ENCODE results near the gene NATD1. TPM values are rescaled to one million over a fixed set of nuclear protein-coding genes. Genes with fewer than 3 reads are reported as not detected.

The NATD1 gene
- total and polyA plus RNA-seq, 9 of the 15 experiments (the other 6 are each of a cell fraction or from before 2014, with no cell fraction given), result 0.24 to 5.4 (median 1.6) TPM

DNA sequence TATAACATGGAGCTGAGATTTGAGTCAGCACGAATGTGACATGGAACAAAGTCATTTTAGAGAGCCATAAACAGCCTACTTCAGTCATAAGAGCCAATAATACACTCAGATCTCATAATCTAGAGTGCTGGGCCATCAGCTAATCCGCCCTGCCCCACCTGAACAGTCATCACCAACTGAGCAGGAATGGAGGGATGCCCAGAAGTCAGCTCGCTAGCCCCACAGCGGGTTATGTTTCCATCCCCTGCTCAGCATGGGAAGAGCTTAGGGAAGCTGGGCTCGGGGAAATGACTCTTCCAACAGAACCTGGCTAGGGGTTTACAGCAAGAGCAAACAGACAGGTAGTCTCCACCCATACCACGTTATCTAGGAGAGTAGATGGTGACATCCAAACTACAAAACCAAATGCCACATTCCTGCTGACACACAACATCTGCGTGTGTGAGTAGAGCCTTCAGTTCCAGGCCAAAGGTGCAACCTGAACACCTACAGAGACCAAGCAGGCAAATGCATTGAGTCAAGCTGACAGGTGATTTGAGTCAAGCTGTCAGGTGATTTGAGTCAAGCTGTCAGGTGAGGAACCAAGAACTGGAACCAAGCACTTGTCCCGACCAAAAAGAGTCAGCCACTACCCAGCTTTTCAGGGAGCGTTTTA, 41.3 kb downstream of the NATD1 start:
- CTCF ChIA-PET (ENCODE audit: low intra/inter-chr PET ratio), result no interaction called here
- FAIRE-seq, result no peak
- H3K9ac ChIP-seq (ENCODE audit: insufficient read depth in 1 of 2, low read depth in 2 of 2, low read length in 2 of 2), result peak overlapping the region in 1 of 2 experiments; percentile 43; a peak in 1 of 4 replicates
- TF ChIP-seq SP1 (CRISPR knock-in tag; IDR thresholded peaks at IDR 0.05) (no peak), SAFB2 (IDR thresholded peaks at IDR 0.05; ENCODE audit: borderline replicate concordance, low read depth, low read length, severe bottlenecking) (no peak), CHCHD3 (CRISPR knock-in tag; IDR thresholded peaks at IDR 0.05) (no peak), RBBP5 (IDR thresholded peaks at IDR 0.05; ENCODE audit: borderline replicate concordance, insufficient read depth, low read length, poor library complexity, severe bottlenecking) (no peak), ZNF740 (CRISPR knock-in tag; IDR thresholded peaks at IDR 0.05) (no peak), ZNF740 (tag; IDR thresholded peaks at IDR 0.05) (no peak), ZNF830 (CRISPR knock-in tag; IDR thresholded peaks at IDR 0.05) (no peak), NR1H2 (CRISPR knock-in tag; IDR thresholded peaks at IDR 0.05) (no peak), ZC3H4 (CRISPR knock-in tag; IDR thresholded peaks at IDR 0.05; ENCODE audit: borderline replicate concordance) (no peak), SNIP1 (IDR thresholded peaks at IDR 0.05; ENCODE audit: low read depth) (no peak), ELF2 (CRISPR knock-in tag; IDR thresholded peaks at IDR 0.05) (no peak), MAFF (IDR thresholded peaks at IDR 0.05; ENCODE audit: low read length) (no peak), MTA1 (IDR thresholded peaks at IDR 0.05; ENCODE audit: borderline replicate concordance) (no peak), ZNF408 (CRISPR knock-in tag; IDR thresholded peaks at IDR 0.05; ENCODE audit: low read depth) (no peak)
- TF ChIP-seq, protein P1, sequence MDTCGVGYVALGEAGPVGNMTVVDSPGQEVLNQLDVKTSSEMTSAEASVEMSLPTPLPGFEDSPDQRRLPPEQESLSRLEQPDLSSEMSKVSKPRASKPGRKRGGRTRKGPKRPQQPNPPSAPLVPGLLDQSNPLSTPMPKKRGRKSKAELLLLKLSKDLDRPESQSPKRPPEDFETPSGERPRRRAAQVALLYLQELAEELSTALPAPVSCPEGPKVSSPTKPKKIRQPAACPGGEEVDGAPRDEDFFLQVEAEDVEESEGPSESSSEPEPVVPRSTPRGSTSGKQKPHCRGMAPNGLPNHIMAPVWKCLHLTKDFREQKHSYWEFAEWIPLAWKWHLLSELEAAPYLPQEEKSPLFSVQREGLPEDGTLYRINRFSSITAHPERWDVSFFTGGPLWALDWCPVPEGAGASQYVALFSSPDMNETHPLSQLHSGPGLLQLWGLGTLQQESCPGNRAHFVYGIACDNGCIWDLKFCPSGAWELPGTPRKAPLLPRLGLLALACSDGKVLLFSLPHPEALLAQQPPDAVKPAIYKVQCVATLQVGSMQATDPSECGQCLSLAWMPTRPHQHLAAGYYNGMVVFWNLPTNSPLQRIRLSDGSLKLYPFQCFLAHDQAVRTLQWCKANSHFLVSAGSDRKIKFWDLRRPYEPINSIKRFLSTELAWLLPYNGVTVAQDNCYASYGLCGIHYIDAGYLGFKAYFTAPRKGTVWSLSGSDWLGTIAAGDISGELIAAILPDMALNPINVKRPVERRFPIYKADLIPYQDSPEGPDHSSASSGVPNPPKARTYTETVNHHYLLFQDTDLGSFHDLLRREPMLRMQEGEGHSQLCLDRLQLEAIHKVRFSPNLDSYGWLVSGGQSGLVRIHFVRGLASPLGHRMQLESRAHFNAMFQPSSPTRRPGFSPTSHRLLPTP (IDR thresholded peaks at IDR 0.05; ENCODE audit: borderline replicate concordance, extremely low read depth, insufficient read length), result no peak
- TF ChIP-seq, protein P2, sequence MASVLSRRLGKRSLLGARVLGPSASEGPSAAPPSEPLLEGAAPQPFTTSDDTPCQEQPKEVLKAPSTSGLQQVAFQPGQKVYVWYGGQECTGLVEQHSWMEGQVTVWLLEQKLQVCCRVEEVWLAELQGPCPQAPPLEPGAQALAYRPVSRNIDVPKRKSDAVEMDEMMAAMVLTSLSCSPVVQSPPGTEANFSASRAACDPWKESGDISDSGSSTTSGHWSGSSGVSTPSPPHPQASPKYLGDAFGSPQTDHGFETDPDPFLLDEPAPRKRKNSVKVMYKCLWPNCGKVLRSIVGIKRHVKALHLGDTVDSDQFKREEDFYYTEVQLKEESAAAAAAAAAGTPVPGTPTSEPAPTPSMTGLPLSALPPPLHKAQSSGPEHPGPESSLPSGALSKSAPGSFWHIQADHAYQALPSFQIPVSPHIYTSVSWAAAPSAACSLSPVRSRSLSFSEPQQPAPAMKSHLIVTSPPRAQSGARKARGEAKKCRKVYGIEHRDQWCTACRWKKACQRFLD (CRISPR knock-in tag; IDR thresholded peaks at IDR 0.05), result no peak

More for the DNA sequence above, 41.3 kb downstream of the NATD1 start:
- Histone ChIP-seq H3K4me3 (peak overlapping the region; percentile 96; the same call in 1 of the 2 replicates), H3K27me3 (ENCODE audit: control insufficient read depth in 2 of 2, insufficient read depth in 2 of 2, low read length in 2 of 2) (no peaks in the 10 kb centered on the region), H2AFZ (ENCODE audit: low read depth, low read length) (no peak overlapping the region), H3K9me1 (ENCODE audit: control insufficient read depth, insufficient read depth, low read length) (no peaks in the 10 kb centered on the region), H3K9me3 (replicated peaks; ENCODE audit: control insufficient read depth, insufficient read depth, low read depth, low read length) (no peaks in the 10 kb centered on the region), H3K4me1 (replicated peaks in 1 of 2; ENCODE audit: control insufficient read depth in 2 of 2, insufficient read depth in 2 of 2, low read length in 2 of 2) (peaks cover 20 to 28% of the 10 kb centered on the region in 2 experiments; a peak in 4 of 5 replicates), H3K27ac (ENCODE audit: extremely low read depth, low read depth, low read length) (no peak overlapping the region), H3K79me2 (ENCODE audit: control insufficient read depth, insufficient read depth, low read length) (peaks cover 92% of the 10 kb centered on the region), H3K36me3 (ENCODE audit: control insufficient read depth, insufficient read depth, low read length) (peaks cover 53% of the 10 kb centered on the region), H3K4me2 (ENCODE audit: insufficient read depth, low read length) (peak overlapping the region; percentile 94; the same call in 1 of the 2 replicates), H4K20me1 (replicated peaks; ENCODE audit: control insufficient read depth, insufficient read depth, low read length) (peaks cover 15% of the 10 kb centered on the region)
- intact Hi-C loops (cut with micrococcal nuclease), result no loop called here
- DNase-seq (ENCODE audit: extremely low read depth in 1 of 4, low spot score in 3 of 4) (no peak), ATAC-seq (no peak)
- in situ Hi-C loops (cut with MboI), result no loop called here
- 69% methylated on average over 9 of the region's 9 CpGs for WGBS (ENCODE audit: insufficient coverage, low coverage, missing lambda C conversion rate)
- POLR2A ChIA-PET, result interaction anchor here (0.7 to 5.1 kb wide), 3 partner anchors 11 to 79 kb away, joined by 3 to 22 read pairs (median 3); no protein-coding TSS in a partner anchor
- BruUV-seq (replicated peaks), result no TSS peak

Measured in K562 (cell line).